ENCODE data around the gene STX3. TPM values are rescaled to one million over a fixed set of nuclear protein-coding genes. Genes with fewer than 3 reads are reported as not detected.
A peak's percentile ranks its signal among the peaks of the same experiment; 100 is the strongest.

The STX3 gene
- total and polyA plus RNA-seq, 2 experiments from 2014 or later = 19.0 to 65.5 TPM

DNA sequence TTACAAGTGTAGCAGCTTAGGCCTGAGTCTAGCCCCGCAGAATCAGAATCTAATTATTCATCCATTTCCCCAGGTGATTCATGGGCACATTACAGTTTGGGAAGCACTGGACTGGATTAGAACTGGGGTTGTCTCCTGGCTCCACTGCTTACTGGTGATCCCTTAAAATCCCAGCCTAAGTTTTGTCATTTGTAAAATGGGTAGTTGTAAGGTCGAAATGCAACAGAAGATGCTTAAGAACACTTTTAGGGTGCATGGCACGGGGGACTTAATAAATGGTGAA, 1.3 kb downstream of the STX3 start:
- Mint-ChIP-seq H3K27ac (no peak overlapping the region), H3K4me1 (peaks cover 31% of the 10 kb centered on the region), H3K36me3 (ENCODE audit: low read depth) (peaks cover 4% of the 10 kb centered on the region; the same call in 2 of the 3 replicates), H3K27me3 (ENCODE audit: insufficient read depth, low read depth, poor library complexity) (peaks cover 17% of the 10 kb centered on the region), H3K4me3 (peak overlapping the region; percentile 92), H3K9me3 (no peaks in the 10 kb centered on the region)
- Histone ChIP-seq H3K79me2 (replicated peaks; ENCODE audit: insufficient read depth) (peaks cover 59% of the 10 kb centered on the region), H3K4me3 (peak overlapping the region; percentile 99), H3F3A (replicated peaks; ENCODE audit: low read depth) (peaks cover 10% of the 10 kb centered on the region; the same call in 1 of the 2 replicates), H3K36me3 (ENCODE audit: insufficient read depth) (no peaks in the 10 kb centered on the region), H2AFZ (no peak overlapping the region), H3K4me1 (ENCODE audit: insufficient read depth) (peaks cover 16% of the 10 kb centered on the region), H3K27ac (ENCODE audit: low read depth) (0 out of 2 replicates have a peak overlapping the region, but pooled peaks have one; percentile 17), H3K27me3 (ENCODE audit: insufficient read depth) (no peaks in the 10 kb centered on the region), H3K4me2 (peak overlapping the region; percentile 95), H4K20me1 (replicated peaks; ENCODE audit: insufficient read depth) (peaks cover 26% of the 10 kb centered on the region), H3K9me2 (ENCODE audit: insufficient read depth) (no peaks in the 10 kb centered on the region)
- TF ChIP-seq JUNB (IDR thresholded peaks at IDR 0.05; ENCODE audit: unreplicated experiment) (no peak), NANOG (IDR thresholded peaks at IDR 0.05; ENCODE audit: borderline replicate concordance) (no peak), STAT1 (IDR thresholded peaks at IDR 0.05; ENCODE audit: unreplicated experiment) (no peak), EZH2 (IDR thresholded peaks at IDR 0.05; ENCODE audit: low read depth, unreplicated experiment) (no peak), ZNF331 (CRISPR knock-in tag; IDR thresholded peaks at IDR 0.05; ENCODE audit: low read depth) (no peak), POLR2AphosphoS5 (IDR thresholded peaks at IDR 0.05; ENCODE audit: low read depth) (no peak), EZH2phosphoT487 (IDR thresholded peaks at IDR 0.05; ENCODE audit: unreplicated experiment) (no peak), ZNF114 (CRISPR knock-in tag; IDR thresholded peaks at IDR 0.05) (no peak), CREB1 (CRISPR knock-in tag; IDR thresholded peaks at IDR 0.05; ENCODE audit: low read depth) (no peak)
- TF ChIP-seq, protein P1, sequence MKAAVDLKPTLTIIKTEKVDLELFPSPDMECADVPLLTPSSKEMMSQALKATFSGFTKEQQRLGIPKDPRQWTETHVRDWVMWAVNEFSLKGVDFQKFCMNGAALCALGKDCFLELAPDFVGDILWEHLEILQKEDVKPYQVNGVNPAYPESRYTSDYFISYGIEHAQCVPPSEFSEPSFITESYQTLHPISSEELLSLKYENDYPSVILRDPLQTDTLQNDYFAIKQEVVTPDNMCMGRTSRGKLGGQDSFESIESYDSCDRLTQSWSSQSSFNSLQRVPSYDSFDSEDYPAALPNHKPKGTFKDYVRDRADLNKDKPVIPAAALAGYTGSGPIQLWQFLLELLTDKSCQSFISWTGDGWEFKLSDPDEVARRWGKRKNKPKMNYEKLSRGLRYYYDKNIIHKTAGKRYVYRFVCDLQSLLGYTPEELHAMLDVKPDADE (IDR thresholded peaks at IDR 0.05) = no peak
- TF ChIP-seq, protein P2, sequence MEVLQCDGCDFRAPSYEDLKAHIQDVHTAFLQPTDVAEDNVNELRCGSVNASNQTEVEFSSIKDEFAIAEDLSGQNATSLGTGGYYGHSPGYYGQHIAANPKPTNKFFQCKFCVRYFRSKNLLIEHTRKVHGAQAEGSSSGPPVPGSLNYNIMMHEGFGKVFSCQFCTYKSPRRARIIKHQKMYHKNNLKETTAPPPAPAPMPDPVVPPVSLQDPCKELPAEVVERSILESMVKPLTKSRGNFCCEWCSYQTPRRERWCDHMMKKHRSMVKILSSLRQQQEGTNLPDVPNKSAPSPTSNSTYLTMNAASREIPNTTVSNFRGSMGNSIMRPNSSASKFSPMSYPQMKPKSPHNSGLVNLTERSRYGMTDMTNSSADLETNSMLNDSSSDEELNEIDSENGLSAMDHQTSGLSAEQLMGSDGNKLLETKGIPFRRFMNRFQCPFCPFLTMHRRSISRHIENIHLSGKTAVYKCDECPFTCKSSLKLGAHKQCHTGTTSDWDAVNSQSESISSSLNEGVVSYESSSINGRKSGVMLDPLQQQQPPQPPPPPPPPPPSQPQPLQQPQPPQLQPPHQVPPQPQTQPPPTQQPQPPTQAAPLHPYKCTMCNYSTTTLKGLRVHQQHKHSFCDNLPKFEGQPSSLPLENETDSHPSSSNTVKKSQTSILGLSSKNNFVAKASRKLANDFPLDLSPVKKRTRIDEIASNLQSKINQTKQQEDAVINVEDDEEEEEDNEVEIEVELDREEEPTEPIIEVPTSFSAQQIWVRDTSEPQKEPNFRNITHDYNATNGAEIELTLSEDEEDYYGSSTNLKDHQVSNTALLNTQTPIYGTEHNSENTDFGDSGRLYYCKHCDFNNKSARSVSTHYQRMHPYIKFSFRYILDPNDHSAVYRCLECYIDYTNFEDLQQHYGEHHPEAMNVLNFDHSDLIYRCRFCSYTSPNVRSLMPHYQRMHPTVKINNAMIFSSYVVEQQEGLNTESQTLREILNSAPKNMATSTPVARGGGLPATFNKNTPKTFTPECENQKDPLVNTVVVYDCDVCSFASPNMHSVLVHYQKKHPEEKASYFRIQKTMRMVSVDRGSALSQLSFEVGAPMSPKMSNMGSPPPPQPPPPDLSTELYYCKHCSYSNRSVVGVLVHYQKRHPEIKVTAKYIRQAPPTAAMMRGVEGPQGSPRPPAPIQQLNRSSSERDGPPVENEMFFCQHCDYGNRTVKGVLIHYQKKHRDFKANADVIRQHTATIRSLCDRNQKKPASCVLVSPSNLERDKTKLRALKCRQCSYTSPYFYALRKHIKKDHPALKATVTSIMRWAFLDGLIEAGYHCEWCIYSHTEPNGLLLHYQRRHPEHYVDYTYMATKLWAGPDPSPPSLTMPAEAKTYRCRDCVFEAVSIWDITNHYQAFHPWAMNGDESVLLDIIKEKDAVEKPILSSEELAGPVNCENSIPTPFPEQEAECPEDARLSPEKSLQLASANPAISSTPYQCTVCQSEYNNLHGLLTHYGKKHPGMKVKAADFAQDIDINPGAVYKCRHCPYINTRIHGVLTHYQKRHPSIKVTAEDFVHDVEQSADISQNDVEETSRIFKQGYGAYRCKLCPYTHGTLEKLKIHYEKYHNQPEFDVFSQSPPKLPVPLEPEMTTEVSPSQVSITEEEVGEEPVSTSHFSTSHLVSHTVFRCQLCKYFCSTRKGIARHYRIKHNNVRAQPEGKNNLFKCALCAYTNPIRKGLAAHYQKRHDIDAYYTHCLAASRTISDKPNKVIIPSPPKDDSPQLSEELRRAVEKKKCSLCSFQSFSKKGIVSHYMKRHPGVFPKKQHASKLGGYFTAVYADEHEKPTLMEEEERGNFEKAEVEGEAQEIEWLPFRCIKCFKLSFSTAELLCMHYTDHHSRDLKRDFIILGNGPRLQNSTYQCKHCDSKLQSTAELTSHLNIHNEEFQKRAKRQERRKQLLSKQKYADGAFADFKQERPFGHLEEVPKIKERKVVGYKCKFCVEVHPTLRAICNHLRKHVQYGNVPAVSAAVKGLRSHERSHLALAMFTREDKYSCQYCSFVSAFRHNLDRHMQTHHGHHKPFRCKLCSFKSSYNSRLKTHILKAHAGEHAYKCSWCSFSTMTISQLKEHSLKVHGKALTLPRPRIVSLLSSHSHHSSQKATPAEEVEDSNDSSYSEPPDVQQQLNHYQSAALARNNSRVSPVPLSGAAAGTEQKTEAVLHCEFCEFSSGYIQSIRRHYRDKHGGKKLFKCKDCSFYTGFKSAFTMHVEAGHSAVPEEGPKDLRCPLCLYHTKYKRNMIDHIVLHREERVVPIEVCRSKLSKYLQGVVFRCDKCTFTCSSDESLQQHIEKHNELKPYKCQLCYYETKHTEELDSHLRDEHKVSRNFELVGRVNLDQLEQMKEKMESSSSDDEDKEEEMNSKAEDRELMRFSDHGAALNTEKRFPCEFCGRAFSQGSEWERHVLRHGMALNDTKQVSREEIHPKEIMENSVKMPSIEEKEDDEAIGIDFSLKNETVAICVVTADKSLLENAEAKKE (CRISPR knock-in tag; IDR thresholded peaks at IDR 0.05) = no peak
- TF ChIP-seq, protein P3, sequence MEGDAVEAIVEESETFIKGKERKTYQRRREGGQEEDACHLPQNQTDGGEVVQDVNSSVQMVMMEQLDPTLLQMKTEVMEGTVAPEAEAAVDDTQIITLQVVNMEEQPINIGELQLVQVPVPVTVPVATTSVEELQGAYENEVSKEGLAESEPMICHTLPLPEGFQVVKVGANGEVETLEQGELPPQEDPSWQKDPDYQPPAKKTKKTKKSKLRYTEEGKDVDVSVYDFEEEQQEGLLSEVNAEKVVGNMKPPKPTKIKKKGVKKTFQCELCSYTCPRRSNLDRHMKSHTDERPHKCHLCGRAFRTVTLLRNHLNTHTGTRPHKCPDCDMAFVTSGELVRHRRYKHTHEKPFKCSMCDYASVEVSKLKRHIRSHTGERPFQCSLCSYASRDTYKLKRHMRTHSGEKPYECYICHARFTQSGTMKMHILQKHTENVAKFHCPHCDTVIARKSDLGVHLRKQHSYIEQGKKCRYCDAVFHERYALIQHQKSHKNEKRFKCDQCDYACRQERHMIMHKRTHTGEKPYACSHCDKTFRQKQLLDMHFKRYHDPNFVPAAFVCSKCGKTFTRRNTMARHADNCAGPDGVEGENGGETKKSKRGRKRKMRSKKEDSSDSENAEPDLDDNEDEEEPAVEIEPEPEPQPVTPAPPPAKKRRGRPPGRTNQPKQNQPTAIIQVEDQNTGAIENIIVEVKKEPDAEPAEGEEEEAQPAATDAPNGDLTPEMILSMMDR (conservative IDR thresholded peaks at IDR 0.05; ENCODE audit: low read depth in 2 of 2) = no peak
- TF ChIP-seq, protein P4, sequence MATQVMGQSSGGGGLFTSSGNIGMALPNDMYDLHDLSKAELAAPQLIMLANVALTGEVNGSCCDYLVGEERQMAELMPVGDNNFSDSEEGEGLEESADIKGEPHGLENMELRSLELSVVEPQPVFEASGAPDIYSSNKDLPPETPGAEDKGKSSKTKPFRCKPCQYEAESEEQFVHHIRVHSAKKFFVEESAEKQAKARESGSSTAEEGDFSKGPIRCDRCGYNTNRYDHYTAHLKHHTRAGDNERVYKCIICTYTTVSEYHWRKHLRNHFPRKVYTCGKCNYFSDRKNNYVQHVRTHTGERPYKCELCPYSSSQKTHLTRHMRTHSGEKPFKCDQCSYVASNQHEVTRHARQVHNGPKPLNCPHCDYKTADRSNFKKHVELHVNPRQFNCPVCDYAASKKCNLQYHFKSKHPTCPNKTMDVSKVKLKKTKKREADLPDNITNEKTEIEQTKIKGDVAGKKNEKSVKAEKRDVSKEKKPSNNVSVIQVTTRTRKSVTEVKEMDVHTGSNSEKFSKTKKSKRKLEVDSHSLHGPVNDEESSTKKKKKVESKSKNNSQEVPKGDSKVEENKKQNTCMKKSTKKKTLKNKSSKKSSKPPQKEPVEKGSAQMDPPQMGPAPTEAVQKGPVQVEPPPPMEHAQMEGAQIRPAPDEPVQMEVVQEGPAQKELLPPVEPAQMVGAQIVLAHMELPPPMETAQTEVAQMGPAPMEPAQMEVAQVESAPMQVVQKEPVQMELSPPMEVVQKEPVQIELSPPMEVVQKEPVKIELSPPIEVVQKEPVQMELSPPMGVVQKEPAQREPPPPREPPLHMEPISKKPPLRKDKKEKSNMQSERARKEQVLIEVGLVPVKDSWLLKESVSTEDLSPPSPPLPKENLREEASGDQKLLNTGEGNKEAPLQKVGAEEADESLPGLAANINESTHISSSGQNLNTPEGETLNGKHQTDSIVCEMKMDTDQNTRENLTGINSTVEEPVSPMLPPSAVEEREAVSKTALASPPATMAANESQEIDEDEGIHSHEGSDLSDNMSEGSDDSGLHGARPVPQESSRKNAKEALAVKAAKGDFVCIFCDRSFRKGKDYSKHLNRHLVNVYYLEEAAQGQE (IDR thresholded peaks at IDR 0.05; ENCODE audit: unreplicated experiment) = no peak
- ATAC-seq (no peak), DNase-seq (ENCODE audit: low spot score) (no peak)
